Ascending aorta (tissue), 2 donors: ENCODE data around the gene TMPRSS2. TPM values are rescaled to one million over a fixed set of nuclear protein-coding genes. Genes with fewer than 3 reads are reported as not detected.
A peak's percentile ranks its signal among the peaks of the same experiment; 100 is the strongest.

Experiments used
- DNase-seq, 2 donors: peaks; one replicate each; pipeline ENCODE4 v3.0.0-alpha.2; 2019; ENCODE audit warnings: low spot score in 2 of 2
- H3K27ac ChIP-seq, 2 donors: fragments of 200-600 bp; sonication (generic); one replicate each; pipeline ENCODE4 v1.5.1; 2016 to 2017; ENCODE audit warnings: mild to moderate bottlenecking in 1 of 2
- H3K27me3 ChIP-seq: fragments of 200-600 bp; sonication (generic); one replicate; pipeline ENCODE4 v1.5.1; 2017
- H3K36me3 ChIP-seq, 2 donors: fragments of 200-600 bp; sonication (generic); one replicate each; pipeline ENCODE4 v1.5.1; 2016
- H3K4me1 ChIP-seq, 2 donors: fragments of 200-600 bp; sonication (generic); one replicate each; pipeline ENCODE4 v1.5.1; 2016 to 2017; ENCODE audit warnings: mild to moderate bottlenecking in 1 of 2
- H3K4me3 ChIP-seq, 2 donors: fragments of 200-600 bp; sonication (generic); one replicate each; pipeline ENCODE4 v1.5.1; 2016 to 2017; ENCODE audit warnings: mild to moderate bottlenecking in 1 of 2
- H3K9me3 ChIP-seq, 2 donors: fragments of 200-600 bp; sonication (generic); one replicate each; pipeline ENCODE4 v1.5.1; 2016
- CTCF ChIP-seq, 3 experiments: fragments of 200-600 bp in 2 of 3; fragments of 450-650 bp in 1 of 3; sonication (generic) in 2 of 3; IDR thresholded peaks; one replicate each; pipeline ENCODE4 v1.5.1; 2016 to 2019; ENCODE audit warnings: antibody characterized with exemption in 3 of 3, mild to moderate bottlenecking in 1 of 3, moderate library complexity in 1 of 3
- intact Hi-C: fragments of 100-400 bp; cut with DNase I; formaldehyde crosslinking; loops from one replicate; pipeline ENCODE4 v1.15.1; 2023
- total RNA-seq: library from RNA; depleted of rRNA; stranded (reverse); fragments of >200 nt; gene quantifications from one replicate; pipeline ENCODE4 v1.1.0, GENCODE V29; 2016

The TMPRSS2 gene
- total RNA-seq: not detected

DNA sequence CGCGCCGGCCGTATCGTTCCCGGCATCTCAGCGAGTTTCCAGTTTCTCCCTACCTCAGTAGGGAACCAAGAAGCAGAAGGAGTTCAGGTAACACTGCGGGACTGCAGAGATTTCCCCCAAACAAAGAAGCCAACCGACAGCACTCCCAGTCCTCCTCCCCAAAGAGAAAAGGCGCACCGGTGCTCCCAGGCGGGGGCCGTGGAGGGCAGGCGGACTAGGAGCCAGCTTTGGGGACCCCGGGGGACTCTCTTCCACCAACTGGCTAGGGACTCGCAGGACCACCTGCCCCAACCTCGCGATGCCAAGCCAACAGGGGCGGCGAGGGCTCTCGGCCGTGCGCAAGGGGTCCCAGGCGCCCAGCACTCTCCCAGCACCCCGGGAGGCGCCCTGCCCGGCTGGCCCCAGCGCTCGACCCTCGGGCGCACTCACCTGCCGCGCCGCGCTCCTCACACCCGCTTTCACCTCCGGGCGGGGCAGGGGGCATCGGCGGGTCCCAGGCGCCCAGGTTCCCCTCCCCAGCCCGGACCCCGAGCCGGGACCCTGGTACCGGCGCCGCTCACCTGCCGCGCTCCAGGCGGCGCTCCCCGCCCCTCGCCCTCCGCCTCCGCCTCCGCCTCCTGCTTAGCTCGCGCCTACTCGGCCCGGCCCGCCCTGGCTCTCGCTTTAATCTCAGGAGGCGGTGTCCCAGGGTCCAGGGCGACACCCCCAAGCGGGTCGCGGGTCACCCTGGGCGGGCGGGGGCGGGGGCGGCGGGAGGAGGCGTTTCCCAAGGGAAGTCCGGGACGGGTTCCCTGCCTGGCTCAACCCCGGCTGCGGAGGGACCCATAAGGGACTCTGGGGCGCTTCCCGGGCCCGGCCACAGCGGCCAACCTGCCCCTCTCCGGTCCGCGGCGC, at the start of gene TMPRSS2:
Gene TMPRSS2 (minus strand): TSS at position 638 of the 894 bp plus-strand sequence. CDS start 10,025 bp downstream, outside the sequence.
- Histone ChIP-seq H3K36me3 (no peaks in the 10 kb centered on the region), H3K9me3 (no peaks in the 10 kb centered on the region), H3K27ac (no peak within 1 kb of the TSS), H3K4me1 (no peaks in the 10 kb centered on the region), H3K4me3 (peak within 1 kb of the TSS; percentile 3 to 30), H3K27me3 (peaks cover 6% of the 10 kb centered on the region)
- TF ChIP-seq CTCF (IDR thresholded peaks at IDR 0.05): no peak
- DNase-seq: no peak
- intact Hi-C loops: no loop called here

DNA sequence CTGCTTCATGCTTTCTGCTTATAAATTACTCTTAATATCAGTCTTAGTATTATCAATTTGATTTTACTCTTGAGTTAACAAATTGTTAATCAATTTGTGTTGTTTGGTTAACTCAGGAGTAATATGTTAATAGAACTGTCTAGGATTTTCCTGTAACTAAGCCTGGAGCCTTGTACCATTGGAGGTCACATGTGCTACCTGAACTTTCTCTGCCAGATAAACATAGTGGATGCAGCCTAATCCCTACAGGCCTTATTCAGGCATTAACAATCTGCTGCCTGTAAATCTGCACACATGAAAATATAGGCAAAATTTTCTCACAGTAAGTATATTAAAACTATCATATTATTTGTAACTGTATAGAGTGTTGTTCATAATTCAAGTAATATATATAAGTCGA, 47.1 kb upstream of the TMPRSS2 start:
- no peaks in the 10 kb centered on the region for H3K9me3 ChIP-seq
- H3K36me3 ChIP-seq: no peaks in the 10 kb centered on the region
- H3K27me3 ChIP-seq: no peaks in the 10 kb centered on the region
- H3K4me3 ChIP-seq: no peak overlapping the region
- no peak for DNase-seq
- no peak overlapping the region for H3K27ac ChIP-seq
- intact Hi-C loops: no loop called here
- H3K4me1 ChIP-seq: no peaks in the 10 kb centered on the region
- no peak for TF ChIP-seq CTCF (IDR thresholded peaks at IDR 0.05)

- no peaks in the 10 kb centered on the region for H3K4me1 ChIP-seq
- no peaks in the 10 kb centered on the region for H3K36me3 ChIP-seq
- H3K27me3 ChIP-seq: no peaks in the 10 kb centered on the region
- H3K4me3 ChIP-seq: no peak overlapping the region
- no peak for DNase-seq
- no peak overlapping the region for H3K27ac ChIP-seq
- intact Hi-C loops: no loop called here
- no peak for TF ChIP-seq CTCF (IDR thresholded peaks at IDR 0.05)
- H3K9me3 ChIP-seq: no peaks in the 10 kb centered on the region
Observed at GRCh38 chr21:41552254-41552653, 44.3 kb upstream of the TMPRSS2 start.

GRCh38 chr21:41548781-41549180, 40.8 kb upstream of the TMPRSS2 start:
- Histone ChIP-seq H3K4me3 (no peak overlapping the region), H3K27me3 (no peaks in the 10 kb centered on the region), H3K4me1 (no peaks in the 10 kb centered on the region), H3K27ac (no peak overlapping the region), H3K36me3 (no peaks in the 10 kb centered on the region), H3K9me3 (no peaks in the 10 kb centered on the region)
- no peak for DNase-seq
- intact Hi-C loops: no loop called here
- no peak for TF ChIP-seq CTCF (IDR thresholded peaks at IDR 0.05)

- Histone ChIP-seq H3K27ac (no peak overlapping the region), H3K27me3 (no peaks in the 10 kb centered on the region), H3K4me1 (no peaks in the 10 kb centered on the region), H3K36me3 (no peaks in the 10 kb centered on the region), H3K9me3 (no peaks in the 10 kb centered on the region), H3K4me3 (no peak overlapping the region)
- no peak for TF ChIP-seq CTCF (IDR thresholded peaks at IDR 0.05)
- intact Hi-C loops: no loop called here
- no peak for DNase-seq
Observed at GRCh38 chr21:41547111-41547510, 39.2 kb upstream of the TMPRSS2 start.
